HFF-Myc (cell line): Measurements from ENCODE around the gene FPR1.

Experiments
- DNase-seq: peaks from one replicate; pipeline ENCODE4 v3.0.0-alpha.2; 2011; ENCODE audit warnings: low read depth; ENCODE audit errors: extremely low read depth
- H3K4me3 ChIP-seq: replicated peaks from 2 replicates; pipeline ENCODE4 v1.5.1; 2011; ENCODE audit warnings: low read depth, mild to moderate bottlenecking, control low read depth, low read length
- TF ChIP-seq, protein P1 (sequence below): IDR thresholded peaks from 2 replicates; pipeline ENCODE4 v1.5.1; 2012; ENCODE audit warnings: mild to moderate bottlenecking, low read depth, low read length, control low read depth; ENCODE audit errors: missing control alignments

Gene FPR1

DNA sequence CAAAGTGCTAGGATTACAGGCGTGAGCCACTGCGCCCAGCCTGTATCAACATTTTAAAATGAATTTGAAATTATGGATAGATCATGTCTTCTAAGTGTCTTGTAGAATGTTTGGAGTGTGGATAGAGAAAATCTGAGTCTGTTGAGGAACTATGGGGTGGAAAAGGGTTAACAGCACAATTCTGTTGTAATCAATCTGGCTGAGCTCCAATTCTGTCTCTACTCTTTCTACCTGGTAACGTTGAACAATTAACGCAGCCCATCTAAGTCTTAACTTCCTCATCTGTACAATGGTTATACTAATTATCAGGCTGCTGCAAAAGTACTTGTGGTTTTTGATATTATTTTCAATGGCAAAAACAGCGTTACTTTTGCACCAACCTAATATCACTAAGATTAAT is 13.4 kb upstream of the FPR1 start:
- TF ChIP-seq, protein P1, sequence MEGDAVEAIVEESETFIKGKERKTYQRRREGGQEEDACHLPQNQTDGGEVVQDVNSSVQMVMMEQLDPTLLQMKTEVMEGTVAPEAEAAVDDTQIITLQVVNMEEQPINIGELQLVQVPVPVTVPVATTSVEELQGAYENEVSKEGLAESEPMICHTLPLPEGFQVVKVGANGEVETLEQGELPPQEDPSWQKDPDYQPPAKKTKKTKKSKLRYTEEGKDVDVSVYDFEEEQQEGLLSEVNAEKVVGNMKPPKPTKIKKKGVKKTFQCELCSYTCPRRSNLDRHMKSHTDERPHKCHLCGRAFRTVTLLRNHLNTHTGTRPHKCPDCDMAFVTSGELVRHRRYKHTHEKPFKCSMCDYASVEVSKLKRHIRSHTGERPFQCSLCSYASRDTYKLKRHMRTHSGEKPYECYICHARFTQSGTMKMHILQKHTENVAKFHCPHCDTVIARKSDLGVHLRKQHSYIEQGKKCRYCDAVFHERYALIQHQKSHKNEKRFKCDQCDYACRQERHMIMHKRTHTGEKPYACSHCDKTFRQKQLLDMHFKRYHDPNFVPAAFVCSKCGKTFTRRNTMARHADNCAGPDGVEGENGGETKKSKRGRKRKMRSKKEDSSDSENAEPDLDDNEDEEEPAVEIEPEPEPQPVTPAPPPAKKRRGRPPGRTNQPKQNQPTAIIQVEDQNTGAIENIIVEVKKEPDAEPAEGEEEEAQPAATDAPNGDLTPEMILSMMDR = no peak
- no peak overlapping the region for H3K4me3 ChIP-seq
- DNase-seq = no peak

DNA sequence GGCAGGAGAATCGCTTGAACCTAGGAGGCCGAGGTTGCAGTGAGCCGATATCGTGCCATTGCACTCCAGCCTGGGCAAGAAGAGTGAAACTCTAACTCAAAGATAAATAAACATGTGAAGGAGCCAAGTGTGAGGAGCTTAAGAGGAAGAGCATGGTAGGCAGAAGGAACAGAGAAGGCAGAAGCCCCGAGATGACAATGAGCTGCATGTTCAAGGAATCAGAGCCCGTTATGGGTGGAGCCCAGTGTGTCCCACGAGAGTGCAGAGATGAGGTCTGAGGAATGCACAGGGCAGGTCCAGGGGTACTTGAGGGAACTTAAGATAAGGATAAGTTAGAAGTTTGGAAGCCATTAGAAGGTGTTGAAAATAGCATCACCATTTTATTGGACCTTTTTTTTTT is 10.0 kb upstream of the FPR1 start:
- no peak overlapping the region for H3K4me3 ChIP-seq
- TF ChIP-seq, protein P1 = no peak
- no peak for DNase-seq

GRCh38 chr19:51760697-51761356 is 9.1 kb upstream of the FPR1 start, which contains the start of gene FPR2:
Gene FPR2, plus strand, starts transcription at chr19:51761180. Its CDS starts 7,479 bp downstream, at chr19:51768659.
- H3K4me3 ChIP-seq = no peak within 1 kb of the TSS
- TF ChIP-seq, protein P1 = no peak
- DNase-seq = no peak

DNA sequence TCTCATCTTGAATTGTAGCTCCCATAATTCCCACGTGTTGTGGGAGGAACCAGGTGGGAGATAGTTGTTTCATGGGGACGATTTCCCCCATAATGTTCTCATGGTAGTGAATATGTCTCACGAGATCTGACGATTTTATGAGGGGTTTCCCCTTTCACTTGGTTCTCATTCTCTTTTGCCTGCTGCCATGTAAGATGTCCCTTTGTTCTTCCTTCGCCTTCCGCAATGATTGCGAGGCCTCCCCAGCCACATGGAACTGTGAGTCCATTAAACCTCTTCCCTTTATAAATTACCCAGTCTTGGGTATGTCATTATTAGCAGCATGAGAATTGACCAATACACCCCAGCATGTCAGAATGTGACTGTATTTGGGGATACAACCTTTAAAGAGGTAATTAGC is 3.9 kb upstream of the FPR1 start:
- TF ChIP-seq, protein P1 = no peak
- H3K4me3 ChIP-seq = no peak overlapping the region
- DNase-seq = no peak

GRCh38 chr19:51754770-51755169 is 3.1 kb upstream of the FPR1 start:
- TF ChIP-seq, protein P1 = no peak
- no peak overlapping the region for H3K4me3 ChIP-seq
- DNase-seq = no peak

DNA sequence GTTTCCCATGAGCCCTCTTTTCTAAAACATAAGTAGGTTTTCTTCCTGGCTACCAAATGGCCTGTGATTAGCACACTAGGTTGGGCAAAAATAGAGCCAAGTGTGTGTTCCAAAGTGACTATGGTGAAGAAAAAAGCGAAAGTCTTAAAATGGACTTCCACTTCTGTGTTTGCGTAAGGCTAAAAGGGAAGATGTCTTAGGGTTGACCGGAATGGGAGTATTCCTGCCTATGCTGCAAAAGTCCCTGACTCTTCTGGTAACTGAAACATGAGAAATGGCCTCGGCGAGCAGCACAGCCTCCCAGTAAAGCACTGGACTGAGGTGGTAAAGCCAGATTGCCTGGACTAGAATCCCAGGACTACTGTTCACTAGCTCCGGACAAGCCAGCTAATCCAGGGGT is 2.4 kb upstream of the FPR1 start:
- H3K4me3 ChIP-seq = no peak overlapping the region
- no peak for DNase-seq
- TF ChIP-seq, protein P1 = no peak
